T-helper 2 cell treated with Interferon-gamma antibody and Interleukin-4, amounts not matched to agents 100 ng/mL and 5 ng/mL, for 36 hours (primary cell): ENCODE results near the gene TRMU. TPM values are rescaled to one million over a fixed set of nuclear protein-coding genes. Genes with fewer than 3 reads are reported as not detected.

Experiments used
- intact Hi-C: fragments of 100-400 bp; cut with micrococcal nuclease; formaldehyde crosslinking; loops from one replicate; pipeline ENCODE4 v1.15.1; 2023
- total RNA-seq: library from RNA; stranded (reverse); gene quantifications from 2 replicates; pipeline ENCODE4 v1.2.3, GENCODE V29; 2022

TRMU gene
- total RNA-seq, 1 donor from 2014 or later, result 65.2 TPM

DNA sequence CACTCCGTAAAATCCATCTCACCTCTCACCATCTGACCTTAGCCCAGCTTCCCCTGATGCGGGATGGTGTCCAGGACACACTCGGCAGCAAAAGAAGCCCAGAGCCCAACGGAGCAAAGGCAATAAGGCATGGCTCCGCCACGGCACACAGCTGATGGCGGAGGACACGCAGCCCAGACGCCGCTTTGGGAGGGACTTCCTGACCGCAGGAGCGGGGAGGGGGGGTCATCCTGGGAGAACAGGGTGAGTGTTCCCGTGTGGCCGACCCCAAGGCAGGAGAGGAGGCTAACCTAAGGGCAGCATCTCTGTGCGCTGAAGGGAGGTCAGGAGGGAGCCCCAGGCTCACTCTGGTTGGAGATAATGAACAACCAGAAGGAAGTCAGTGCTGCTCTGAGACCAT lies 71.3 kb downstream of the TRMU start:
- intact Hi-C loops, result no loop called here

Other genes starting within 250 kb of the TRMU start
- gene PPARA, start 185.2 kb upstream of the TRMU start, total RNA-seq, result 9.0 and 9.1 TPM in 2 replicates
- gene CDPF1, start 85.4 kb upstream of the TRMU start, total RNA-seq, result 6.3 and 8.6 TPM in 2 replicates
- gene PKDREJ, start 72.4 kb upstream of the TRMU start, total RNA-seq, result not detected in 2 replicates
- 13.6 and 18.6 TPM in 2 replicates for gene TTC38, start 67.7 kb upstream of the TRMU start, total RNA-seq
- gene GTSE1, start 38.8 kb upstream of the TRMU start, total RNA-seq, result 74.1 and 74.4 TPM in 2 replicates
- 0.41 and 0.43 TPM in 2 replicates for gene CELSR1, start 201.9 kb downstream of the TRMU start, total RNA-seq